Thoracic aorta (tissue), 2 donors: ENCODE measurements around the gene FAAP100. TPM values are rescaled to one million over a fixed set of nuclear protein-coding genes. Genes with fewer than 3 reads are reported as not detected.

Experiments used
- ATAC-seq: fragments of 150-250 bp; one replicate; pipeline ENCODE4 v1.8.0; 2017; ENCODE audit warnings: low read depth; ENCODE audit not compliant: insufficient number of reproducible peaks, low FRiP score
- DNase-seq: peaks from one replicate; pipeline ENCODE4 v3.0.0-alpha.2; 2020; ENCODE audit warnings: low spot score
- H3K27ac ChIP-seq, 2 donors: fragments of 200-600 bp; sonication (generic); 1 replicate in 1 of 2; 2 replicates in 1 of 2; pipeline ENCODE4 v1.5.1; 2016; ENCODE audit warnings: mild to moderate bottlenecking in 2 of 2, moderate library complexity in 2 of 2
- H3K27me3 ChIP-seq: fragments of 200-600 bp; sonication (generic); replicated peaks from 2 replicates; pipeline ENCODE4 v1.6.0; 2016; ENCODE audit warnings: mild to moderate bottlenecking; ENCODE audit not compliant: insufficient read depth
- H3K36me3 ChIP-seq: fragments of 200-600 bp; sonication (generic); one replicate; pipeline ENCODE4 v1.5.1; 2016
- H3K4me1 ChIP-seq, 2 donors: fragments of 200-600 bp; sonication (generic); 1 replicate in 1 of 2; 2 replicates in 1 of 2; pipeline versions ENCODE4 v1.5.1 to v1.6.0; 2016; ENCODE audit warnings: low read depth in 2 of 2, mild to moderate bottlenecking in 1 of 2; ENCODE audit not compliant: control insufficient read depth in 1 of 2
- H3K4me3 ChIP-seq: fragments of 200-600 bp; sonication (generic); 2 replicates; pipeline ENCODE4 v1.5.1; 2016; ENCODE audit warnings: mild to moderate bottlenecking
- H3K9me3 ChIP-seq: fragments of 200-600 bp; sonication (generic); 2 replicates; pipeline ENCODE4 v1.5.1; 2016
- CTCF ChIP-seq: fragments of 200-600 bp; sonication (generic); IDR thresholded peaks from one replicate; pipeline ENCODE4 v1.5.1; 2019; ENCODE audit warnings: antibody characterized with exemption
- total RNA-seq, 2 donors: library from RNA; depleted of rRNA; stranded (reverse); fragments of >200 nt; gene quantifications; one replicate each; pipeline versions ENCODE4 v1.1.0 to v1.2.3, GENCODE V29; 2016

Gene FAAP100
- total RNA-seq, 2 donors from 2014 or later, result 43.2 to 57.9 TPM

- no peaks in the 10 kb centered on the region for H3K27me3 ChIP-seq
- H3K9me3 ChIP-seq, result no peaks in the 10 kb centered on the region
- H3K4me1 ChIP-seq, result peaks cover 26 to 30% of the 10 kb centered on the region in 2 donors
- TF ChIP-seq CTCF, result no peak
- ATAC-seq, result no peak
- peak overlapping the region; percentile 99 for H3K4me3 ChIP-seq
- H3K36me3 ChIP-seq, result peaks cover 39% of the 10 kb centered on the region
- peak overlapping the region; percentile 99 to 100 for H3K27ac ChIP-seq
- no peak for DNase-seq
Observed at GRCh38 chr17:81513372-81513752, 38.8 kb downstream of the FAAP100 start.

DNA sequence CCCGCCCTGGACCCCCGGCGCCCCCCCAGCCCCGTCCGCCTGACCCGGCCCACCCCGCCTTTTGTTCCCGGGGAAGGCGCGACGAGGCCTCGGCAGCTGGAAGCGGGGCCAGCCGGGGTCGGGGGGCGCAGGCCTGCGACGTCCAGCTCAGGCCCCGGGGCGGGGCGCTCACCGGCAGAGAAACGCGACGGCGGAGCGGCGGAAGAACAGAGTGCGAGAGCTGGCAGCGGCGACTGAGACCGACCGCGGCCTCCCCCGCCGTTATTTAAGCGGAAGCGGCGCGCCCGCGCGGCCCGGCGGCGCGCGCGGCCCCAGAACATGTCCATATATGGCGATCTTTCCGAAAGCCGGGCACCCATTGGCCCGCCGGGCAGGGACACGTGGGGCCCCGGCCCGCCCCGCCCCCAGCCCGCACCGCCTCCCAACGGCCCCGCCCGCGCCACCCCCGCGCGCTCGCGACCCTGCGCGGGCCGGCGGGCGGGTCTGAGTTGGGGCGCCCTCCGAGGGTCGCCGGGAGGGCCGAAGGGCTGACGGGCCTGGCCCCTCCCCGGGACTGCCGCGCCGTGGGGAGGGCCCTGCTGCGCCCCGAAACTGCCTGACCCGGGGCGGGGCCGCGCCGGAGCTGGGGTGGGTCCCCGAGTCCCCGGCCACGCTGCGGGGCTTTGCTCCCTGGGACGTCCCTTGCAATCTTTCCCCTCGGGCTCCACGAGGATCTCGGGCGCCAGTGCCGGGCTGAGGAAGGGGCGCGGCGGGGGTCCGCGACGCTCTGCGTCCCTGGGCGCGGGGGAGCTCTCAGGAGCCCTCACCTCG is 39.4 kb downstream of the FAAP100 start, which contains the start of gene ACTG1:
TSS of gene ACTG1 (minus strand) at position 238 of the 810 bp plus-strand sequence. CDS start 445 bp downstream, outside the sequence.
- no peak for TF ChIP-seq CTCF
- no peak for DNase-seq
- H3K27ac ChIP-seq, result peak within 1 kb of the TSS; percentile 99 to 100
- peak; percentile 62 for ATAC-seq
- peak within 1 kb of the TSS; percentile 99 for H3K4me3 ChIP-seq
- no peaks in the 10 kb centered on the region for H3K27me3 ChIP-seq
- peaks cover 23 to 24% of the 10 kb centered on the region in 2 donors for H3K4me1 ChIP-seq
- H3K36me3 ChIP-seq, result peaks cover 39% of the 10 kb centered on the region
- H3K9me3 ChIP-seq, result no peaks in the 10 kb centered on the region

DNA sequence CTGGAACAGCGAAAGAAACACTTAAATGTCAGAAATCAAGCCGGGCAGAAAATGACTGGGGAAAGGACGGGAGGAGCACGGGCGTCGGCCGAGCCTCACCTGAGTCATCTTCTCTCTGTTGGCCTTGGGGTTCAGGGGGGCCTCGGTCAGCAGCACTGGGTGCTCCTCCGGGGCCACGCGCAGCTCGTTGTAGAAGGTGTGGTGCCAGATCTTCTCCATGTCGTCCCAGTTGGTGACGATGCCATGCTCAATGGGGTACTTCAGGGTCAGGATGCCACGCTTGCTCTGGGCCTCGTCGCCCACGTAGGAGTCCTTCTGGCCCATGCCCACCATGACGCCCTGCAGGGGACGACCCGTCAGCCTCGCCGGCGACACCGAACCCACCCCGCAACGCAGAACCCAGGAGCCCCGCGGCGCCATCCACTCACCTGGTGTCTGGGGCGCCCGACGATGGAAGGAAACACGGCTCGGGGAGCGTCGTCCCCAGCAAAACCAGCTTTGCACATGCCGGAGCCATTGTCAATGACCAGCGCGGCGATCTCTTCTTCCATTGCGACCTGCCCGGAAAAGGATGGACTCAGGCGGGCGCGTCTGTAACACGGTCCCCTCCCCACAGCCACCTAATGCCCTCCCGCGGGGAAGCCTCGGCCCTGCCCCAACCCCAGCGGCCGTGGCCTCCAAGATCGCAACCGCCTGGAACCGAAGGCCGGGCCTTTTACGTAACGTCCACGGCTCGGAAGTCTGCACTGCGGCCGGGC is 40.2 kb downstream of the FAAP100 start:
- Histone ChIP-seq H3K9me3 (no peaks in the 10 kb centered on the region), H3K4me1 (peaks cover 16% of the 10 kb centered on the region in 2 donors), H3K27me3 (no peaks in the 10 kb centered on the region), H3K4me3 (peak overlapping the region; percentile 99), H3K36me3 (peaks cover 39% of the 10 kb centered on the region), H3K27ac (peak overlapping the region; percentile 90 to 93)
- no peak for TF ChIP-seq CTCF
- ATAC-seq (no peak), DNase-seq (no peak)

DNA sequence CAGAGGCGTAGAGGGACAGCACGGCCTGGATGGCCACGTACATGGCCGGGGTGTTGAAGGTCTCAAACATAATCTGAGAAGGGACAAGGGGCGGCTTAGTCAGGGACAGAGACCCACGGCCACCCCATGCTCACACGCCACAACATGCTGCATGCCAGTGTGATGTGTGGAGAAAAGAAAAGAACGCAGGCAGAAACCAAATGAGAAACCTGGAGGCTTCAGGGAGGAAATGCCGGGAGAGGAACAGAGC is 40.7 kb downstream of the FAAP100 start:
- TF ChIP-seq CTCF, result no peak
- Histone ChIP-seq H3K27me3 (no peaks in the 10 kb centered on the region), H3K4me1 (peaks cover 10 to 11% of the 10 kb centered on the region in 2 donors), H3K9me3 (no peaks in the 10 kb centered on the region), H3K27ac (peak overlapping the region; percentile 90 to 93), H3K4me3 (peak overlapping the region; percentile 99), H3K36me3 (peaks cover 39% of the 10 kb centered on the region)
- no peak for DNase-seq
- no peak for ATAC-seq

DNA sequence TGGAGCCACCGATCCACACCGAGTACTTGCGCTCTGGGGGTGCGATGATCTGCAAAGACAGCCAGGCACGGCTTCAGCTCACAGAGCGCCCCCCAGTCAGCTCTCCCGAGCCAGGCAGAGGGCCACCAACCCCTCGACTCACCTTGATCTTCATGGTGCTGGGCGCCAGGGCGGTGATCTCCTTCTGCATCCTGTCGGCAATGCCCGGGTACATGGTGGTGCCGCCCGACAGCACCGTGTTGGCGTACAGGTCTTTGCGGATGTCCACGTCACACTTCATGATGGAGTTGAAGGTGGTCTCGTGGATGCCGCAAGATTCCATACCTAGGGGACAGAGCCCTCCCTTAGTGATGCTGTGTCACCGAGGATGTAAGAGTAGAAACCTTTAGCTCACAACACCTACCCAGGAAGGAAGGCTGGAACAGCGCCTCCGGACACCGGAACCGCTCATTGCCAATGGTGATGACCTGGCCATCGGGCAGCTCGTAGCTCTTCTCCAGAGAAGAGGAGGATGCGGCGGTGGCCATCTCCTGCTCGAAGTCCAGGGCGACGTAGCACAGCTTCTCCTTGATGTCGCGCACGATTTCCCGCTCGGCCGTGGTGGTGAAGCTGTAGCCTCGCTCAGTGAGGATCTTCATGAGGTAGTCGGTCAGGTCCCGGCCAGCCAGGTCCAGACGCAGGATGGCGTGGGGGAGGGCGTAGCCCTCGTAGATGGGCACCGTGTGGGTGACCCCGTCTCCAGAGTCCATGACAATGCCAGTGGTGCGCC is 41.2 kb downstream of the FAAP100 start:
- H3K4me3 ChIP-seq, result peak overlapping the region; percentile 99
- H3K27me3 ChIP-seq, result no peaks in the 10 kb centered on the region
- H3K36me3 ChIP-seq, result peaks cover 39% of the 10 kb centered on the region
- no peaks in the 10 kb centered on the region for H3K9me3 ChIP-seq
- H3K27ac ChIP-seq, result peak overlapping the region; percentile 90 to 93
- ATAC-seq, result no peak
- TF ChIP-seq CTCF, result no peak
- DNase-seq, result no peak
- H3K4me1 ChIP-seq, result peaks cover 5 to 6% of the 10 kb centered on the region in 2 donors
